LNCaP clone FGC (cell line): Measurements from ENCODE around the gene INPP5J.
"Not testable (repeated sequence)": the region's sequence is repeated elsewhere in the genome, so short reads cannot be mapped to it uniquely, and the experiment has no call there.

Experiments used
- DNase-seq: peaks from one replicate; pipeline ENCODE4 v3.0.0-alpha.2; 2011; ENCODE audit warnings: low read depth
- H3K4me3 ChIP-seq: 2 replicates; pipeline ENCODE4 v1.5.1; 2011; ENCODE audit warnings: mild to moderate bottlenecking, low read depth, low read length, control low read depth
- TF ChIP-seq, protein P1 (sequence below): IDR thresholded peaks from 2 replicates; pipeline ENCODE4 v1.5.1; 2012; ENCODE audit warnings: mild to moderate bottlenecking; ENCODE audit not compliant: control insufficient read depth, insufficient read depth; ENCODE audit errors: extremely low read depth

INPP5J gene

DNA sequence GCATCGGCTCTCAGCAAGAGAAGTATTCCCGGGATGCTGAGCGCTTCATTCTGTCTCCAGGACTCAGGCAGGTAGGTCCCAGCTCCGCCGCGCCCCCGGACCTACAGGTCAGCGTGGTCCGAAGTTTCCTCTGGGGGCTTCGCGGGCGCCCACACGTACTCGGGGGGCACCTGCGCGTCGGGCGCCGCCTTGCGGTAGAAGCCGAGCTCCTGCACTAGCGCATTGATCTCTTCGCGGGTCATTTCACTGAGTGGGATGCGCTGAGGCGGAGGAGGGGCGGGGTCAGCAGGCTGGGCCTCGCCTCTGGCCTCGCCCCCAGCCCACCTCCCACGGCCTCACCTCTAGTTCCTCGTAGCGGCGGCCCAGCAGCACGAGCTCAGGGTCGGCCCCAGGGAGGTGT, 17.9 kb upstream of the INPP5J start:
- H3K4me3 ChIP-seq, result no peak overlapping the region
- DNase-seq, result no peak
- TF ChIP-seq, protein P1, sequence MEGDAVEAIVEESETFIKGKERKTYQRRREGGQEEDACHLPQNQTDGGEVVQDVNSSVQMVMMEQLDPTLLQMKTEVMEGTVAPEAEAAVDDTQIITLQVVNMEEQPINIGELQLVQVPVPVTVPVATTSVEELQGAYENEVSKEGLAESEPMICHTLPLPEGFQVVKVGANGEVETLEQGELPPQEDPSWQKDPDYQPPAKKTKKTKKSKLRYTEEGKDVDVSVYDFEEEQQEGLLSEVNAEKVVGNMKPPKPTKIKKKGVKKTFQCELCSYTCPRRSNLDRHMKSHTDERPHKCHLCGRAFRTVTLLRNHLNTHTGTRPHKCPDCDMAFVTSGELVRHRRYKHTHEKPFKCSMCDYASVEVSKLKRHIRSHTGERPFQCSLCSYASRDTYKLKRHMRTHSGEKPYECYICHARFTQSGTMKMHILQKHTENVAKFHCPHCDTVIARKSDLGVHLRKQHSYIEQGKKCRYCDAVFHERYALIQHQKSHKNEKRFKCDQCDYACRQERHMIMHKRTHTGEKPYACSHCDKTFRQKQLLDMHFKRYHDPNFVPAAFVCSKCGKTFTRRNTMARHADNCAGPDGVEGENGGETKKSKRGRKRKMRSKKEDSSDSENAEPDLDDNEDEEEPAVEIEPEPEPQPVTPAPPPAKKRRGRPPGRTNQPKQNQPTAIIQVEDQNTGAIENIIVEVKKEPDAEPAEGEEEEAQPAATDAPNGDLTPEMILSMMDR, result no peak

DNA sequence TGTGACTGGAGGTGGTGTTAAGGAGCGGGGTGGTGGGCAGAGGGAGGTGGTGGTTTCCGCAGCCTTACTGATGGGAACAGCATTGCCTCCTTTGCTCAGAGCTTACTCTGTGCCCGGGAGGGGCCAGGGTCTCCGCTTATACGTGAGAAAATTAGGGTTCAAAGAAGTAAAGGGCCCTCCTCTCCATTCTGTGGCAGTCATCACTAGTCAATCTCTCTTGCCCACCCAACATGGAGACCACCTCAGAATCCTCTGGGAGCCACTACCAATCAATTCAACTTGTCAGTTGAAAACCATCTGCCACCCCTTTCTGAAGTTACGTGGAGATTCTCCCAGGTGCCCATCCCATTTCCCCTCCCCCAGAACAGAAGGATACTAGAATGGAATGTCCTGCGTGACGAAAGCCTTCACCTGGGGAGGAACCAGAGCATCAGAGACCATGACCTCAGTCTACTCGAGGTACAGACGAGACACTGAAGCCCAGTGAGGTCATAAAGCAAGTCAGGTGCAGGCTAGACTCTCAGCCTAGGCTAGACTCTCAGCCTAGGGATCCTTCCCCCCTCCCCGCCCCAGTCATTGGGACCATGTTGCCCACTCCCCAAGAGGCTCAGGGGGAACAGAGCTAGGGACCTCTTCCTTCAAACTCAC, 17.4 kb upstream of the INPP5J start:
- TF ChIP-seq, protein P1, result no peak
- no peak overlapping the region for H3K4me3 ChIP-seq
- no peak for DNase-seq

DNA sequence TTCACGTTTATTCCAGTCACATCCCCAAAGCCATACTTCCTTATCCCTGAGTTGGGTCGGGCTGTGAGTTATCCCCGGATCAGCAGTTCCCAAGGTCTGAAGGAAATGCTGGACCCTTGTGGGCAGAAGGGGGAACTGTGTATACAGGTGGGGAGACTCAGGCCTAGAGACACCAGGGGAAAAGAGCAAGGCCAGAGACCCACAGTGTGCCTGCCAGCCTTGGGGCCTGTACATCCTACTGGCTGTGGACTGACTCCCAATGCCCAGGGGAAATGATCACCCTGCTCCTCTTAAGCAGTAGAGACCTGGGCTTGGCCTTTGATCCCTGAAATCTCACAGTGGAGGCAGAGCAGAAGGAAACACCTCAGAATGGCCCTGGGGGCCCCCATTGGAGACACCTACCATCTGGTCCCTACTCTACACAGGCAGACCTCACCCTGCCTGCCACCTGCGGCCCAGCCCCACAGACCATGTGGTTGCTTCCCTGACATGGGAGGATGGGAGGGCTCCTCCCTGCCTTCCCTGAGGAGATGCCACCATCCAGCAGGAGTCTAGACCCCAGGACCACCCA, 16.7 kb upstream of the INPP5J start:
- DNase-seq, result no peak
- H3K4me3 ChIP-seq, result peak overlapping the region; percentile 91
- TF ChIP-seq, protein P1, result no peak

DNA sequence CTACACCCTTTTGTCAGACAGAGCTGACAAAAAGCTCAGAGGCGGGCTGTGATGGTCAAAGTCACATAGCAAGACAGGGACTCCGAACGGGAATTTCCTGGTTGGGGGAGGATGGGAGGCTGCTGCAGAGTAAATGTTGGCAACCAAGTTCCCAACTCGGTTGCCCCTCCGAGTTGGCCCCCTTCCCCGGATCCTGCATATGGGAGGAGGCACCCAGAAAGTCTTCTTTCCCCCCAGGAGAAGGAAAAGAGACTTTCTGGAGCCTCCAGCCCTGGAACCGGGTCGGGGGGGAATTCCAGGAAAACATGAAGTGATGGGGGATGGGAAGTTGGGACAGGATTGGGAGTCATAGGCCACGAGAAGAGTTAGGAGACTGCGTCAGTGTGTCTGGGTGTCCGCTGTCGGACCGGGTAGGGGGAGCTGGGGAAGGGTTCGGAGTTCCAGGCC, 16.0 kb upstream of the INPP5J start:
- no peak for DNase-seq
- TF ChIP-seq, protein P1, result no peak
- peak overlapping the region; percentile 91 for H3K4me3 ChIP-seq

DNA sequence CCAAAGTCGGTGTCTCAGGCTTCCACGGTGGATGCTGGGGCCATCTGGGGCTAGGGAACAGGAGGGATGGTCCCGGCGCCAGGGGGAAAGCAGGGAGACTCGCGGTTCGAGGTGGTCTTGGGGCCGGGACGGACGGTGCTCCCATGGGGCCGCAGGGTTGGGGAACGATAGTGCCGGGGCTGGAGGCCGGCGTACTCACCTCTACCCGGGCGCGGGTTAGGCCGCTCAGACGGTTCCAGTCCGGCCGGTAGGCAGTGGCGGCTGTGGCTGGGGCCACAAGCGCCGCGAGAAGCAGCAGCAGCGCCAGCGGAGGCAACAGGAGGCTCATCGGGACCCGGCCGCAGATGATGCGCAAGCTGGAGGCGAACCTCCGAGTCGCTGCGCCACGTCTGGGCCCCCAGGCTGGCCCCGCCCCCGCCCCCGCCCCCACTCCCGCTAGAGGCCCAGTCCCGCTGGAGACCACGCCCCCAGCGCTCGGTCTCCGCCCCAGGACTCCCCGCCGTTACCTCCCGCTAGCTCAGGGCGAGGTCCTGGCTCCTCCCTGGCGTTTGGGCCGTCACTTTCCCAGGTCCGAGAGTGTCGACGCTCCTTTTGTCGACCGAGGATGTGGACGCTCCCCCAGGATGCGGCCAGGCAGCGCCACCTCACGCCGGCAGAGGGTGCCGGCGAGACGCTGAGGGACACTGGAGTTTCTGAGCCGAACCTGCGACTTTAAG, 15.4 kb upstream of the INPP5J start, which contains the start of gene SELENOM:
Gene SELENOM, minus strand, starts transcription at position 391 of the 716 bp plus-strand sequence. Its CDS starts 63 bp downstream, at position 328.
- peak within 1 kb of the TSS; percentile 91 for H3K4me3 ChIP-seq
- peak; percentile 95 for DNase-seq
- TF ChIP-seq, protein P1, result peak; percentile 96

DNA sequence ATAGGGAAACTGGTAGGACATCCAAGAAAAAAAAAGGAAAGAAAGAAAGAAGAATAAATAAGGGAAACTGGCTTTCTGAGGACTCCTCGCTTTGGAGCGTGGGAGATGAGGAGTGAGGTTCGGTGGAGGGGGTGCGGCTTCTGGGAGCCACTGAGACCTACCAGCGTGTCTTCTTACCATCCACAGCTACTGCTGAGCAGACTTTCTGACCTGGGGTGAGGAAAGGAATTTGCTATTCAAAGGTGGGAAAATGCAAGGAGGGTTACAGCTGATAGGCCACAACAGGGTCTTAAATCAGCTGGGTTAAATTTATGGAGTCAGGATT, 14.9 kb upstream of the INPP5J start:
- DNase-seq, result no peak
- TF ChIP-seq, protein P1, result no peak
- peak overlapping the region; percentile 43 for H3K4me3 ChIP-seq

DNA sequence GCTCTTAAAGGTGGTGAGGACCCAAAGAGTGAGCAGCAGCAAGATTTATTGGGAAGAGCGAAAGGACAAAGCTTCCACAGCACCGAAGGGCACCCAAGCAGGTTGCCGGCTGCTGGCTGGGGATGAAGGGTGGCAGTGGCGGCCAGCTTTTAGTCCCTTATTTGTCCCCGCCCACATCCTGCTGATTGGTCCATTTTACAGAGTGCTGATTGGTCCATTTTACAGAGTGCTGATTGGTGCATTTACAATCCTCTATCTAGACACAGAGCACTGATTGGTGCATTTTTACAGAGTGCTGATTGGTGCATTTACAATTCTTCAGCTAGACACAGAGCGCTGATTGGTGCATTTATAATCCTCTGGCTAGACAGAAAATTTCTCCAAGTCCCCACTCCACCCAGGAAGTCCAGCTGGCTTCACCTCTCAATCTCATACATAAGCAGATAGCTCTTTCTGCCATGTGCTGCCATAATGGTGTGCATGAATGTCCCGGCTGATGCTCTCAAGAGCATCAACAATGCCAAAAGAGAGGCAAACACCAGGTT, 10.1 kb upstream of the INPP5J start:
- DNase-seq, H3K4me3 ChIP-seq: not testable (repeated sequence)
